PC-9 (cell line): ENCODE data around the gene POGK. TPM values are rescaled to one million over a fixed set of nuclear protein-coding genes. Genes with fewer than 3 reads are reported as not detected.

ENCODE experiments used
- BruUV-seq: library from RNA; stranded (reverse); fragments of 400-500 nt; replicated peaks from 2 replicates; lab custom pipeline; 2021; lab: Mats Ljungman, UMichigan
- CTCF ChIA-PET: fragments of 300-600 bp; sonication (Branson Sonifier 250); formaldehyde crosslinking; loops from one replicate; lab custom pipeline; 2022; ENCODE audit warnings: antibody characterized with exemption; lab: Charles Lee
- POLR2A ChIA-PET: fragments of 300-600 bp; sonication (Branson Sonifier 250); formaldehyde crosslinking; loops from one replicate; lab custom pipeline; 2022; ENCODE audit warnings: antibody characterized with exemption; ENCODE audit not compliant: unreplicated experiment; lab: Charles Lee
- DNase-seq, 2 experiments: peaks; one replicate each; pipeline versions ENCODE4 v3.0.0 to v3.0.0-alpha.2; 2015 to 2022; ENCODE audit warnings: mixed read lengths in 1 of 2
- H2AFZ ChIP-seq: fragments of 200-600 bp; sonication (generic); 2 replicates; pipeline ENCODE4 v1.8.1; 2017; ENCODE audit warnings: antibody characterized with exemption
- H3F3A ChIP-seq: fragments of 200-600 bp; sonication (generic); 2 replicates; pipeline ENCODE4 v1.8.1; 2017; ENCODE audit warnings: antibody characterized with exemption, mild to moderate bottlenecking, low read depth; ENCODE audit not compliant: insufficient read depth
- H3K27ac ChIP-seq: fragments of 200-600 bp; sonication (generic); 2 replicates; pipeline ENCODE4 v1.6.1; 2016; ENCODE audit warnings: mixed run types
- H3K27me3 ChIP-seq: fragments of 200-600 bp; sonication (generic); 2 replicates; pipeline ENCODE4 v1.6.1; 2016; ENCODE audit warnings: low read depth, mixed run types; ENCODE audit not compliant: insufficient read depth
- H3K36me3 ChIP-seq: fragments of 200-600 bp; sonication (generic); 2 replicates; pipeline ENCODE4 v1.6.1; 2016; ENCODE audit warnings: low read depth, mixed run types
- H3K4me1 ChIP-seq: fragments of 200-600 bp; sonication (generic); replicated peaks from 2 replicates; pipeline ENCODE4 v1.6.1; 2016; ENCODE audit warnings: mixed run types; ENCODE audit not compliant: insufficient read depth
- H3K4me2 ChIP-seq: fragments of 200-600 bp; sonication (generic); 2 replicates; pipeline ENCODE4 v1.6.1; 2017; ENCODE audit warnings: mixed run types
- H3K4me3 ChIP-seq: fragments of 200-600 bp; sonication (generic); 2 replicates; pipeline ENCODE4 v1.6.1; 2016; ENCODE audit warnings: mixed run types
- H3K79me2 ChIP-seq: fragments of 200-600 bp; sonication (generic); 2 replicates; pipeline ENCODE4 v1.6.1; 2017; ENCODE audit warnings: low read depth, mixed run types
- H3K9me2 ChIP-seq: fragments of 200-600 bp; sonication (generic); 2 replicates; pipeline ENCODE4 v1.8.1; 2017; ENCODE audit warnings: mild to moderate bottlenecking; ENCODE audit not compliant: insufficient read depth
- H3K9me3 ChIP-seq: fragments of 200-600 bp; sonication (generic); 2 replicates; pipeline ENCODE4 v1.8.1; 2016; ENCODE audit warnings: low read depth; ENCODE audit not compliant: insufficient read depth
- H4K20me1 ChIP-seq: fragments of 200-600 bp; sonication (generic); 2 replicates; pipeline ENCODE4 v1.8.1; 2017; ENCODE audit not compliant: insufficient read depth
- EZH2 ChIP-seq: fragments of 200-600 bp; sonication (generic); IDR thresholded peaks from 2 replicates; pipeline ENCODE4 v1.8.0; 2017; ENCODE audit warnings: antibody characterized with exemption, low read depth
- intact Hi-C: fragments of 100-400 bp; cut with micrococcal nuclease; formaldehyde crosslinking; loops from one replicate; pipeline ENCODE4 v1.10.0; 2022; ENCODE audit not compliant: unreplicated experiment
- total RNA-seq: library from RNA; stranded (reverse); gene quantifications from 2 replicates; pipeline ENCODE4 v1.2.3, GENCODE V29; 2021
- TF ChIP-seq, protein P1 (sequence below): fragments of 200-600 bp; sonication (generic); conservative IDR thresholded peaks from 2 replicates; pipeline ENCODE4 v1.6.1; 2017; ENCODE audit warnings: mixed run types, antibody characterized with exemption, mild to moderate bottlenecking, moderate library complexity

Gene POGK
- total RNA-seq, 1 experiment from 2014 or later, result 17.0 TPM

DNA sequence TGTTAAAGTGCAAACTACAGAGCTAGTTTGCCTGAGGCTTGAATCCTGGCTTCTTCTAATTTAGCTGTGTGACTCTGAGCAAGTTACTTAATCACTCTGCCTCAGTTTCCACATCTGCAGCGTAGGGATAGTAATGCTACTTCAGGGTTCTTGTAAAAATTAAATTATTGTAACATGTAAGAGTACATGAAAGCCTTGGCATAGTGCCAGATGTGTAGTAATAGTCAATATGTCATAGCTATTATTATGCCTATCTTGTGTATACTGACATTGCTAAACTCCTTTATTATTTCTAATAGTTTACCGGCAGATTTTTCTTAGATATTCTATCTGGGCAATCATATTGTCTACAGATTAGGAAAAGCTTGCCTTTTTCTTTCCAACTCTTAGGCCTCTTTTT lies 43.6 kb downstream of the POGK start:
- Histone ChIP-seq H3K27ac (no peak overlapping the region), H3K4me2 (no peak overlapping the region), H3F3A (no peaks in the 10 kb centered on the region), H3K79me2 (no peaks in the 10 kb centered on the region), H3K4me1 (no peaks in the 10 kb centered on the region), H3K36me3 (no peaks in the 10 kb centered on the region), H3K9me2 (no peaks in the 10 kb centered on the region), H4K20me1 (no peaks in the 10 kb centered on the region), H2AFZ (no peak overlapping the region), H3K4me3 (no peak overlapping the region), H3K27me3 (no peaks in the 10 kb centered on the region), H3K9me3 (no peaks in the 10 kb centered on the region)
- intact Hi-C loops, result no loop called here
- POLR2A ChIA-PET, result interaction anchor here (0.5 to 0.6 kb wide), 2 partner anchors 11 to 23 kb away, joined by 5 to 7 read pairs; no protein-coding TSS in a partner anchor
- no peak for DNase-seq
- TF ChIP-seq, protein P1, sequence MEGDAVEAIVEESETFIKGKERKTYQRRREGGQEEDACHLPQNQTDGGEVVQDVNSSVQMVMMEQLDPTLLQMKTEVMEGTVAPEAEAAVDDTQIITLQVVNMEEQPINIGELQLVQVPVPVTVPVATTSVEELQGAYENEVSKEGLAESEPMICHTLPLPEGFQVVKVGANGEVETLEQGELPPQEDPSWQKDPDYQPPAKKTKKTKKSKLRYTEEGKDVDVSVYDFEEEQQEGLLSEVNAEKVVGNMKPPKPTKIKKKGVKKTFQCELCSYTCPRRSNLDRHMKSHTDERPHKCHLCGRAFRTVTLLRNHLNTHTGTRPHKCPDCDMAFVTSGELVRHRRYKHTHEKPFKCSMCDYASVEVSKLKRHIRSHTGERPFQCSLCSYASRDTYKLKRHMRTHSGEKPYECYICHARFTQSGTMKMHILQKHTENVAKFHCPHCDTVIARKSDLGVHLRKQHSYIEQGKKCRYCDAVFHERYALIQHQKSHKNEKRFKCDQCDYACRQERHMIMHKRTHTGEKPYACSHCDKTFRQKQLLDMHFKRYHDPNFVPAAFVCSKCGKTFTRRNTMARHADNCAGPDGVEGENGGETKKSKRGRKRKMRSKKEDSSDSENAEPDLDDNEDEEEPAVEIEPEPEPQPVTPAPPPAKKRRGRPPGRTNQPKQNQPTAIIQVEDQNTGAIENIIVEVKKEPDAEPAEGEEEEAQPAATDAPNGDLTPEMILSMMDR, result no peak
- no peak for TF ChIP-seq EZH2
- BruUV-seq, result no TSS peak
- CTCF ChIA-PET, result no interaction called here

DNA sequence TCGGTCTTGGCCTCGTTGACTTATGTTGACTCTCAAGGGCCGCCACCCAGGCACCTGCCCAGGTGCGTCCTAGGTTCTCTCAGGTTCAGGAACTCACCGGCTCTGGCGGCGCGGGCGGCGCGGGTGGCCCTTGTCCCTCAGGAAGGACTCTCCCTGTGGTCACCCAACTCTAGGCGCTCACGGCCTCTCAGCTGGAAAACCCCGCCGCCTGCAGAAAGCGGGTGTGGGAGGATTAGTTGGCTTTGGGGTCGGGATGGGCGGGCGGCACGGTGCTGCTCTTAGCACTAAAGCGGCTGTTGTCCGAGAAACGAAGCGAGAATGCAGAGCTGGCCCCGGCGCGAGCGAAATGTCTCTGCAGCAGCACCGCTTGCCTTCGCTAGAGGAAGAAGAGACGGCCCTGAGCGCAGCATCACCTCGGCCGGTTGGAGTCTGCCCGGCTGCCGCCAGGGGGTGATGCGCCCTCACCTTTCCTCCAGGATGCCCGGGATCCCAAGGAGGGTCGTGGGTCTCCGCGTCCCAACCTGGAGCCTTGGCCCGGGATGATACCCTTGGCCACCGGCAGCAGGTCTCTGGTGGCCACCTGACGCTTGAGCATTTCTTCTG lies 44.9 kb downstream of the POGK start:
- BruUV-seq, result no TSS peak

DNA sequence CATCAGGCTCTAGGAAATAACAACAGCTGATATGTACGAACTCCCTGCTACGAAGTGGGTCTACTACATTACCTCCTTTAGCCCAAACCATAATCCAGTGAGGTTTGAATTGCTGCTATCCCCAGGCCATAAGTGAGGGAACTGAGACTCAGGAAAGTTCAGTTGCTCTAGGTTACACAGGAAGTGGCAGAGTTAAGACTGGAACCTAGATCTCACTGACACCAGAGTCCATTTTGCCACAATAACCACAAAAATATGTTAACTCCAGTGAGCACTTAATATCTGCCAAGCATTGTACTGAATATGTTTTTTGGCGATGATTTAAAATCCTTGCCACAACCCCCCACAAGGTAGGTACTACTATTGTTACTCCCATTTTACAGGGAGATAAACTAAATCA lies 45.7 kb downstream of the POGK start:
- H3K4me1 ChIP-seq, result no peaks in the 10 kb centered on the region
- H2AFZ ChIP-seq, result no peak overlapping the region
- H3K27me3 ChIP-seq, result no peaks in the 10 kb centered on the region
- ChIA-PET CTCF (no interaction called here), POLR2A (no interaction called here)
- H3K9me3 ChIP-seq, result no peaks in the 10 kb centered on the region
- H3K36me3 ChIP-seq, result no peaks in the 10 kb centered on the region
- intact Hi-C loops, result no loop called here
- DNase-seq, result no peak
- no TSS peak for BruUV-seq
- H3K9me2 ChIP-seq, result no peaks in the 10 kb centered on the region
- H3F3A ChIP-seq, result no peaks in the 10 kb centered on the region
- H3K4me3 ChIP-seq, result no peak overlapping the region
- no peak overlapping the region for H3K4me2 ChIP-seq
- no peaks in the 10 kb centered on the region for H4K20me1 ChIP-seq
- TF ChIP-seq EZH2, result no peak
- TF ChIP-seq, protein P1, result no peak
- no peaks in the 10 kb centered on the region for H3K79me2 ChIP-seq
- no peak overlapping the region for H3K27ac ChIP-seq

More for the DNA sequence above, 44.9 kb downstream of the POGK start:
- intact Hi-C loops, result no loop called here
- TF ChIP-seq, protein P1, result no peak
- TF ChIP-seq EZH2, result no peak
- no peak overlapping the region for H3K4me3 ChIP-seq
- H3K36me3 ChIP-seq, result no peaks in the 10 kb centered on the region
- no peaks in the 10 kb centered on the region for H3K4me1 ChIP-seq
- no peaks in the 10 kb centered on the region for H3K9me2 ChIP-seq
- CTCF ChIA-PET, result no interaction called here
- no peaks in the 10 kb centered on the region for H3K9me3 ChIP-seq
- no peaks in the 10 kb centered on the region for H4K20me1 ChIP-seq
- no peaks in the 10 kb centered on the region for H3K27me3 ChIP-seq
- H3K4me2 ChIP-seq, result no peak overlapping the region
- DNase-seq, result no peak
- no peaks in the 10 kb centered on the region for H3K79me2 ChIP-seq
- H3F3A ChIP-seq, result no peaks in the 10 kb centered on the region
- no peak overlapping the region for H2AFZ ChIP-seq
- POLR2A ChIA-PET, result no interaction called here
- H3K27ac ChIP-seq, result no peak overlapping the region
